GM19467 (cell line): Measurements from ENCODE around the gene PHF21A.
"Not testable (repeated sequence)": the region's sequence is repeated elsewhere in the genome, so short reads cannot be mapped to it uniquely, and the experiment has no call there.

Experiments used
- ATAC-seq: cut with Tn5 transposase; IDR thresholded peaks from one replicate; pipeline ENCODE4 v1.9.1; 2021; ENCODE audit warnings: mild to moderate bottlenecking, moderate library complexity; ENCODE audit not compliant: unreplicated experiment

PHF21A gene

GRCh38 chr11:45993531-45994001 lies 127.7 kb downstream of the PHF21A start:
- ATAC-seq, result no peak

GRCh38 chr11:45988921-45989320 lies 132.3 kb downstream of the PHF21A start:
- ATAC-seq, result no peak

- no peak for ATAC-seq
Observed at GRCh38 chr11:45985212-45985611, 136.0 kb downstream of the PHF21A start.

GRCh38 chr11:45984192-45984591 lies 137.1 kb downstream of the PHF21A start:
- no peak for ATAC-seq

GRCh38 chr11:45983471-45983845 lies 137.8 kb downstream of the PHF21A start:
- no peak for ATAC-seq

GRCh38 chr11:45982656-45983470 lies 138.4 kb downstream of the PHF21A start:
- no peak for ATAC-seq

- ATAC-seq, result not testable (repeated sequence)
Observed at GRCh38 chr11:45981826-45982225, 139.4 kb downstream of the PHF21A start.

- ATAC-seq, result no peak
Observed at GRCh38 chr11:45974806-45975205, 146.4 kb downstream of the PHF21A start.

- ATAC-seq, result no peak
Observed at GRCh38 chr11:45973601-45974000, 147.7 kb downstream of the PHF21A start.

- ATAC-seq, result no peak
Observed at GRCh38 chr11:45968901-45969300, 152.4 kb downstream of the PHF21A start.

- no peak for ATAC-seq
Observed at GRCh38 chr11:45967506-45967905, 153.7 kb downstream of the PHF21A start.

GRCh38 chr11:45964911-45965389 lies 156.3 kb downstream of the PHF21A start:
- no peak for ATAC-seq

- ATAC-seq, result no peak
Observed at GRCh38 chr11:45961751-45962240, 159.5 kb downstream of the PHF21A start.

- no peak for ATAC-seq
Observed at GRCh38 chr11:45960387-45961095, 160.7 kb downstream of the PHF21A start.

GRCh38 chr11:45959851-45960250 lies 161.4 kb downstream of the PHF21A start:
- ATAC-seq, result no peak

GRCh38 chr11:45949992-45950407 lies 171.3 kb downstream of the PHF21A start:
- no peak for ATAC-seq

GRCh38 chr11:45948356-45948755 lies 172.9 kb downstream of the PHF21A start:
- ATAC-seq, result no peak

GRCh38 chr11:45947885-45948284 lies 173.4 kb downstream of the PHF21A start:
- ATAC-seq, result no peak

- no peak for ATAC-seq
Observed at GRCh38 chr11:45945397-45945999, 175.8 kb downstream of the PHF21A start.

GRCh38 chr11:45942381-45942780 lies 178.9 kb downstream of the PHF21A start:
- ATAC-seq, result no peak

GRCh38 chr11:45941285-45941684 lies 180.0 kb downstream of the PHF21A start:
- no peak for ATAC-seq
